Mesenchymal stem cell (in vitro differentiated cells and primary cell): ENCODE data around the gene LMO1.

ENCODE experiments used
- DNase-seq: peaks from one replicate; pipeline ENCODE4 v3.0.0-alpha.2; 2013
- H2AFZ ChIP-seq: one replicate; pipeline ENCODE4 v1.6.1; 2013; ENCODE audit warnings: low read depth, mild to moderate bottlenecking, control low read depth, inconsistent platforms, low read length, moderate library complexity
- H2AK5ac ChIP-seq: 2 replicates; pipeline ENCODE4 v1.6.1; 2013; ENCODE audit warnings: low read length, moderate library complexity, mild to moderate bottlenecking, inconsistent platforms; ENCODE audit not compliant: severe bottlenecking
- H2BK120ac ChIP-seq: one replicate; pipeline ENCODE4 v1.6.1; 2013; ENCODE audit warnings: low read depth, mild to moderate bottlenecking, inconsistent platforms, low read length, moderate library complexity
- H2BK12ac ChIP-seq, 2 experiments: one replicate each; pipeline ENCODE4 v1.6.1; 2013; ENCODE audit warnings: inconsistent platforms in 2 of 2, low read length in 2 of 2, mild to moderate bottlenecking in 2 of 2, moderate library complexity in 2 of 2, control low read depth in 1 of 2
- H2BK15ac ChIP-seq: one replicate; pipeline ENCODE4 v1.6.1; 2013; ENCODE audit warnings: mild to moderate bottlenecking, low read depth, inconsistent platforms; ENCODE audit not compliant: poor library complexity, severe bottlenecking
- H2BK5ac ChIP-seq: 2 replicates; pipeline ENCODE4 v1.6.1; 2013; ENCODE audit warnings: low read depth, mild to moderate bottlenecking, low read length, control low read depth, inconsistent platforms; ENCODE audit not compliant: poor library complexity, severe bottlenecking
- H3K14ac ChIP-seq, 2 experiments: one replicate each; pipeline ENCODE4 v1.6.1; 2013; ENCODE audit warnings: inconsistent platforms in 2 of 2, low read length in 2 of 2, control low read depth in 1 of 2, mild to moderate bottlenecking in 1 of 2, moderate library complexity in 1 of 2
- H3K18ac ChIP-seq, 2 experiments: one replicate each; pipeline ENCODE4 v1.6.1; 2013; ENCODE audit warnings: inconsistent platforms in 2 of 2, low read length in 2 of 2, control low read depth in 1 of 2, low read depth in 1 of 2, mild to moderate bottlenecking in 1 of 2
- H3K23ac ChIP-seq, 2 experiments: one replicate each; pipeline ENCODE4 v1.6.1; 2013; ENCODE audit warnings: inconsistent platforms in 2 of 2, low read length in 2 of 2, mild to moderate bottlenecking in 2 of 2, moderate library complexity in 2 of 2, control low read depth in 1 of 2
- H3K27ac ChIP-seq: 2 replicates; pipeline ENCODE4 v1.5.1; 2013; ENCODE audit warnings: mild to moderate bottlenecking, moderate library complexity, low read length, control low read depth, inconsistent platforms; ENCODE audit not compliant: poor library complexity, severe bottlenecking
- H3K27me3 ChIP-seq, 2 experiments: 2 replicates each; pipeline versions ENCODE4 v1.6.1 to v1.7.0; 2013; ENCODE audit warnings: low read length in 2 of 2, mild to moderate bottlenecking in 2 of 2, moderate library complexity in 2 of 2, control low read depth in 1 of 2, inconsistent platforms in 1 of 2; ENCODE audit not compliant: control insufficient read depth in 1 of 2, insufficient read depth in 1 of 2
- H3K36me3 ChIP-seq, 2 experiments: 2 replicates each; pipeline versions ENCODE4 v1.6.1 to v1.7.0; 2013; ENCODE audit warnings: low read length in 2 of 2, control low read depth in 1 of 2, inconsistent platforms in 1 of 2, low read depth in 1 of 2, mild to moderate bottlenecking in 1 of 2; ENCODE audit not compliant: insufficient read depth in 2 of 2, control insufficient read depth in 1 of 2
- H3K4ac ChIP-seq, 2 experiments: one replicate each; pipeline ENCODE4 v1.6.1; 2013; ENCODE audit warnings: inconsistent platforms in 2 of 2, low read length in 2 of 2, mild to moderate bottlenecking in 2 of 2, moderate library complexity in 2 of 2, control low read depth in 1 of 2, low read depth in 1 of 2
- H3K4me1 ChIP-seq: 2 replicates; pipeline ENCODE4 v1.6.1; 2013; ENCODE audit warnings: low read depth, low read length, control low read depth; ENCODE audit not compliant: control insufficient read depth, insufficient read depth
- H3K4me2 ChIP-seq: 2 replicates; pipeline ENCODE4 v1.6.1; 2013; ENCODE audit warnings: low read length, mild to moderate bottlenecking, inconsistent platforms; ENCODE audit not compliant: poor library complexity, severe bottlenecking
- H3K4me3 ChIP-seq, 2 experiments: 2 replicates each; pipeline versions ENCODE4 v1.5.1 to v1.7.0; 2013; ENCODE audit warnings: low read length in 2 of 2, mild to moderate bottlenecking in 2 of 2, control low read depth in 1 of 2, low read depth in 1 of 2; ENCODE audit not compliant: insufficient read depth in 1 of 2
- H3K79me1 ChIP-seq: replicated peaks from 2 replicates; pipeline ENCODE4 v1.6.1; 2013; ENCODE audit warnings: mild to moderate bottlenecking, control low read depth, low read length, inconsistent platforms; ENCODE audit not compliant: poor library complexity, severe bottlenecking
- H3K9ac ChIP-seq: 2 replicates; pipeline ENCODE4 v1.7.0; 2013; ENCODE audit warnings: mild to moderate bottlenecking, low read length, moderate library complexity
- H3K9me3 ChIP-seq: 2 replicates; pipeline ENCODE4 v1.7.0; 2013; ENCODE audit warnings: mild to moderate bottlenecking, low read length; ENCODE audit not compliant: control insufficient read depth
- H4K8ac ChIP-seq: one replicate; pipeline ENCODE4 v1.6.1; 2013; ENCODE audit warnings: inconsistent platforms, mild to moderate bottlenecking, low read length, moderate library complexity
- H4K91ac ChIP-seq: one replicate; pipeline ENCODE4 v1.6.1; 2013; ENCODE audit warnings: mild to moderate bottlenecking, low read length, inconsistent platforms
- WGBS: methylation state at CpG from one replicate; pipeline ENCODE4 v1.1.7; 2013; ENCODE audit warnings: mixed read lengths; 5-methylcytosine and 5-hydroxymethylcytosine counted together

The LMO1 gene

DNA sequence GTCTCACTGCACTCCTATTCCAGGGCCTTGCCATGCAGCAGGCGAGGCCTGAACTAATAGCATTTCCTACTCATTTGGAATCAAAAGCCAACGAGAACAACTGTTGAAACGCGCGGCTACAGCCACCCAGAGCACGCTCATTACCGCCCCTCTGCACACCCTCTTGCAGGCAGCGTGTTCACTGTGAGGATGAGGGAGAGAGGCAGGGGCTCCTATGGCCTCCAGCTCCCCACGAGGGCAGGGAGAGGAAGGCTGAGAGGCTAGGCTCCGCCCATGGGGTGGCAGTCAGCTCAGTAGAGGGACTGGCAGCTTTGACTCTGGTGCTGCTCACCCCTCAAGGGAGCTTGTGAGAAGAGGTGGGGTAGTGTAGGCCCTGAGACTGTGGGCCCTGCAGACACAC lies 26.2 kb downstream of the LMO1 start:
- Histone ChIP-seq H3K9me3 (no peaks in the 10 kb centered on the region), H2BK12ac (no peak overlapping the region), H3K9ac (no peak overlapping the region), H2BK120ac (no peak overlapping the region), H3K27ac (no peak overlapping the region), H3K23ac (no peak overlapping the region), H4K8ac (no peak overlapping the region), H3K14ac (no peak overlapping the region), H3K18ac (no peak overlapping the region), H3K27me3 (peaks cover 20 to 42% of the 10 kb centered on the region in 2 experiments), H3K4me3 (no peak overlapping the region), H2BK15ac (no peak overlapping the region), H4K91ac (no peak overlapping the region), H3K4me1 (peaks cover 10% of the 10 kb centered on the region), H3K4ac (no peak overlapping the region), H3K4me2 (no peak overlapping the region), H2AFZ (no peak overlapping the region), H2AK5ac (no peak overlapping the region), H2BK5ac (no peak overlapping the region), H3K79me1 (no peaks in the 10 kb centered on the region), H3K36me3 (peaks cover 0 to 3% of the 10 kb centered on the region in 2 experiments)
- WGBS: 91% methylated on average over 10 of the region's 10 CpGs
- DNase-seq: no peak

DNA sequence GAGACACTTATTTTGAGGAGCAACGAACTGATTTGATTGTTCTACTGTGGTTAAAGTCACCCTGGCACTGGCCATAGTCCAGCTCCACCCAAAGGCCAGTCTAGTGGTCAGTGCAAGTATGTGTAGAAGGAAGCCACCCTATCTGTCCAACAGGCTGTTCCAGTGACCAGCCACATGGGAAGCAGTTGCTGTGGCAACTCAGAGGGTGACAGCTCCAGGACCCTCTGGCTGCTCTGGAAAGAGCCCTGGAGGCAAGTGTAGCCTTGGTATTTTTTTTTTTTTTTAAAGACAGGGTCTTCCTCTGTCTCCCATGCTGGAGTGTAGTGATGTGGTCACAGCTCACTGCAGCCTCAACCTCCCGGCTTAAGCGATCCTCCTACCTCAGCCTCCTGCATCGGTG lies 27.8 kb downstream of the LMO1 start:
- H2AK5ac ChIP-seq: no peak overlapping the region
- no peak overlapping the region for H3K4me3 ChIP-seq
- peaks cover 0 to 3% of the 10 kb centered on the region in 2 experiments for H3K36me3 ChIP-seq
- 43% methylated on average over 1 of the region's 4 CpGs for WGBS
- no peak for DNase-seq
- no peak overlapping the region for H3K23ac ChIP-seq
- no peak overlapping the region for H2BK5ac ChIP-seq
- no peak overlapping the region for H3K9ac ChIP-seq
- H3K9me3 ChIP-seq: no peaks in the 10 kb centered on the region
- no peak overlapping the region for H2AFZ ChIP-seq
- no peak overlapping the region for H4K91ac ChIP-seq
- H3K27me3 ChIP-seq: peaks cover 15 to 42% of the 10 kb centered on the region in 2 experiments
- no peak overlapping the region for H3K4me2 ChIP-seq
- H3K18ac ChIP-seq: no peak overlapping the region
- no peak overlapping the region for H2BK15ac ChIP-seq
- no peak overlapping the region for H3K27ac ChIP-seq
- H2BK12ac ChIP-seq: no peak overlapping the region
- no peak overlapping the region for H3K4ac ChIP-seq
- H4K8ac ChIP-seq: no peak overlapping the region
- no peak overlapping the region for H2BK120ac ChIP-seq
- no peak overlapping the region for H3K14ac ChIP-seq
- H3K4me1 ChIP-seq: peaks cover 10% of the 10 kb centered on the region
- no peaks in the 10 kb centered on the region for H3K79me1 ChIP-seq

GRCh38 chr11:8234910-8235309 lies 28.8 kb downstream of the LMO1 start:
- H3K23ac ChIP-seq: no peak overlapping the region
- no peak overlapping the region for H2AK5ac ChIP-seq
- no peaks in the 10 kb centered on the region for H3K79me1 ChIP-seq
- H3K14ac ChIP-seq: no peak overlapping the region
- no peak overlapping the region for H2AFZ ChIP-seq
- peaks cover 10% of the 10 kb centered on the region for H3K4me1 ChIP-seq
- H3K36me3 ChIP-seq: peaks cover 0 to 3% of the 10 kb centered on the region in 2 experiments
- no peak overlapping the region for H3K4me3 ChIP-seq
- H3K4me2 ChIP-seq: no peak overlapping the region
- H2BK5ac ChIP-seq: no peak overlapping the region
- no peak overlapping the region for H3K9ac ChIP-seq
- no peak overlapping the region for H3K4ac ChIP-seq
- H4K8ac ChIP-seq: no peak overlapping the region
- no peak overlapping the region for H2BK12ac ChIP-seq
- no peaks in the 10 kb centered on the region for H3K9me3 ChIP-seq
- H3K27me3 ChIP-seq: peaks cover 18 to 42% of the 10 kb centered on the region in 2 experiments
- H2BK120ac ChIP-seq: no peak overlapping the region
- WGBS: 88% methylated on average over 3 of the region's 3 CpGs
- no peak overlapping the region for H3K27ac ChIP-seq
- no peak for DNase-seq
- no peak overlapping the region for H4K91ac ChIP-seq
- H3K18ac ChIP-seq: no peak overlapping the region
- H2BK15ac ChIP-seq: no peak overlapping the region

GRCh38 chr11:8234425-8234821 lies 29.3 kb downstream of the LMO1 start:
- Histone ChIP-seq H2AK5ac (no peak overlapping the region), H3K27me3 (peaks cover 16 to 44% of the 10 kb centered on the region in 2 experiments), H3K36me3 (peaks cover 0 to 3% of the 10 kb centered on the region in 2 experiments), H4K91ac (no peak overlapping the region), H3K79me1 (no peaks in the 10 kb centered on the region), H3K9me3 (no peaks in the 10 kb centered on the region), H2BK12ac (no peak overlapping the region), H3K14ac (peak overlapping the region in 1 of 2 experiments; percentile 58), H3K4me2 (no peak overlapping the region), H3K4me3 (no peak overlapping the region), H3K23ac (no peak overlapping the region), H2AFZ (no peak overlapping the region), H2BK5ac (no peak overlapping the region), H4K8ac (no peak overlapping the region), H3K4ac (no peak overlapping the region), H3K9ac (no peak overlapping the region), H3K4me1 (peaks cover 10% of the 10 kb centered on the region), H2BK120ac (no peak overlapping the region), H3K27ac (no peak overlapping the region), H2BK15ac (no peak overlapping the region), H3K18ac (no peak overlapping the region)
- no peak for DNase-seq
- WGBS: 81% methylated on average over 4 of the region's 5 CpGs
